DND-41 (cell line): ENCODE results near the gene HCRTR1.

Experiments
- ATAC-seq: fragments of 200-7000 bp; cut with Tn5 transposase; 3 replicates; pipeline ENCODE4 v1.9.1; 2021; ENCODE audit warnings: low read depth; ENCODE audit not compliant: insufficient read depth
- DNase-seq: peaks from one replicate; pipeline ENCODE4 v3.0.0-alpha.2; 2020
- H2AFZ ChIP-seq: 2 replicates; pipeline ENCODE4 v1.6.0; 2012; ENCODE audit warnings: low read depth, low read length
- H3K27ac ChIP-seq: 2 replicates; pipeline ENCODE4 v1.5.1; 2012; ENCODE audit warnings: low read length, inconsistent platforms
- H3K27me3 ChIP-seq: fragments of 200-600 bp; sonication (generic); 2 replicates; pipeline ENCODE4 v1.6.0; 2012; ENCODE audit warnings: low read length, mild to moderate bottlenecking, inconsistent platforms; ENCODE audit not compliant: insufficient read depth, poor library complexity
- H3K36me3 ChIP-seq: 2 replicates; pipeline ENCODE4 v1.5.1; 2012; ENCODE audit warnings: low read length, inconsistent platforms; ENCODE audit not compliant: insufficient read depth
- H3K4me1 ChIP-seq: 2 replicates; pipeline ENCODE4 v1.5.1; 2012; ENCODE audit warnings: mild to moderate bottlenecking, low read length; ENCODE audit not compliant: insufficient read depth
- H3K4me2 ChIP-seq: 2 replicates; pipeline ENCODE4 v1.6.0; 2012; ENCODE audit warnings: mild to moderate bottlenecking, moderate library complexity, low read length, inconsistent platforms; ENCODE audit not compliant: insufficient read depth
- H3K4me3 ChIP-seq, 2 experiments: fragments of 200-600 bp in 1 of 2; shearing (Covaris generic) in 1 of 2; 2 replicates each; pipeline ENCODE4 v1.5.1; 2012 to 2016; ENCODE audit warnings: inconsistent platforms in 2 of 2, low read length in 2 of 2, mild to moderate bottlenecking in 2 of 2, low read depth in 1 of 2, moderate library complexity in 1 of 2
- H3K79me2 ChIP-seq: 2 replicates; pipeline ENCODE4 v1.6.0; 2012; ENCODE audit warnings: low read length, inconsistent platforms; ENCODE audit not compliant: insufficient read depth
- H3K9ac ChIP-seq: 2 replicates; pipeline ENCODE4 v1.6.0; 2012; ENCODE audit warnings: low read depth, mild to moderate bottlenecking, inconsistent platforms, low read length, moderate library complexity
- H3K9me3 ChIP-seq: 2 replicates; pipeline ENCODE4 v1.5.1; 2012; ENCODE audit warnings: low read length, moderate library complexity, mild to moderate bottlenecking, inconsistent platforms; ENCODE audit not compliant: insufficient read depth, severe bottlenecking
- H4K20me1 ChIP-seq: 2 replicates; pipeline ENCODE4 v1.6.0; 2012; ENCODE audit warnings: low read length; ENCODE audit not compliant: insufficient read depth
- CTCF ChIP-seq: IDR thresholded peaks from 2 replicates; pipeline ENCODE4 v1.5.1; 2012; ENCODE audit warnings: borderline replicate concordance, low read length, moderate library complexity, mild to moderate bottlenecking; ENCODE audit not compliant: poor library complexity, severe bottlenecking; ENCODE audit errors: extremely low read depth
- EZH2 ChIP-seq: IDR thresholded peaks from 3 replicates; pipeline ENCODE4 v1.6.1; 2012; ENCODE audit warnings: borderline replicate concordance, low read depth, mild to moderate bottlenecking, moderate library complexity, low read length, inconsistent platforms; ENCODE audit not compliant: severe bottlenecking

HCRTR1 gene

GRCh38 chr1:31646259-31646960 lies 28.9 kb downstream of the HCRTR1 start:
- H3K27me3 ChIP-seq, result peaks cover 4% of the 10 kb centered on the region
- H3K9ac ChIP-seq, result no peak overlapping the region
- peak overlapping the region; percentile 95; the same call in 1 of the 2 replicates for H3K4me2 ChIP-seq
- no peaks in the 10 kb centered on the region for H3K9me3 ChIP-seq
- no peaks in the 10 kb centered on the region for H4K20me1 ChIP-seq
- no peak overlapping the region for H2AFZ ChIP-seq
- no peak overlapping the region; a peak in 1 of 4 replicates for H3K4me3 ChIP-seq
- no peak for TF ChIP-seq CTCF
- TF ChIP-seq EZH2, result no peak
- no peak for DNase-seq
- no peaks in the 10 kb centered on the region; the same call in 1 of the 2 replicates for H3K36me3 ChIP-seq
- H3K27ac ChIP-seq, result no peak overlapping the region
- no peak for ATAC-seq
- H3K79me2 ChIP-seq, result peaks cover 29% of the 10 kb centered on the region
- peaks cover 31% of the 10 kb centered on the region for H3K4me1 ChIP-seq

- no peaks in the 10 kb centered on the region for H4K20me1 ChIP-seq
- peaks cover 4% of the 10 kb centered on the region for H3K27me3 ChIP-seq
- no peak for DNase-seq
- no peak for ATAC-seq
- peaks cover 25% of the 10 kb centered on the region for H3K79me2 ChIP-seq
- no peak overlapping the region for H3K9ac ChIP-seq
- H2AFZ ChIP-seq, result no peak overlapping the region
- peaks cover 31% of the 10 kb centered on the region for H3K4me1 ChIP-seq
- TF ChIP-seq EZH2 (no peak), CTCF (no peak)
- no peaks in the 10 kb centered on the region for H3K9me3 ChIP-seq
- no peak overlapping the region for H3K4me3 ChIP-seq
- no peak overlapping the region for H3K27ac ChIP-seq
- H3K4me2 ChIP-seq, result no peak overlapping the region
- no peaks in the 10 kb centered on the region; the same call in 1 of the 2 replicates for H3K36me3 ChIP-seq
Observed at GRCh38 chr1:31647106-31647505, 29.6 kb downstream of the HCRTR1 start.

DNA sequence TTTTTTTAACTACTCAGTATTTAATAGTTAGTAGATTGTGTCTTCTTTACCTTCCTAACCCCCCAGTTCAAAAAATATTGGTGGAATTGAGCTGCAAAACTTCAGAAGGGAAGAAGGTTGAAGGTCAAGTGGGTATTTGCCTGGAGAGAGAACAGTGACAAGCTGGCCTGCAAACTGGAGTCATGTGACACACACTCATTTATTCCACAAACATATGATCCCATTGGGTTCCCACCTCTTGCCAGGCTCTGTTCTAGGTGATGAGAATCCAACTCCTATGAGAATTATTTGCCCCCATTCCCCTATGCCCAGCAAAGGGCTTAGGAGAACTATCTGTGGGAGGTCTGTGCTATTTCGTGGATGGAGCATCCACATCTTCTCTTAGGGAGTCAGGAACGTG lies 30.7 kb downstream of the HCRTR1 start:
- ATAC-seq (no peak), DNase-seq (no peak)
- Histone ChIP-seq H3K27me3 (peaks cover 4% of the 10 kb centered on the region), H3K4me1 (peaks cover 21% of the 10 kb centered on the region), H2AFZ (no peak overlapping the region), H4K20me1 (no peaks in the 10 kb centered on the region), H3K4me2 (no peak overlapping the region), H3K4me3 (no peak overlapping the region), H3K9me3 (no peaks in the 10 kb centered on the region), H3K36me3 (no peaks in the 10 kb centered on the region; the same call in 1 of the 2 replicates), H3K79me2 (peaks cover 15% of the 10 kb centered on the region), H3K27ac (no peak overlapping the region), H3K9ac (no peak overlapping the region)
- TF ChIP-seq CTCF, result no peak
- no peak for TF ChIP-seq EZH2
